ENCODE data around the gene CCDC57. TPM values are rescaled to one million over a fixed set of nuclear protein-coding genes. Genes with fewer than 3 reads are reported as not detected.

The CCDC57 gene
- polyA plus RNA-seq, 1 donor (not counting 4 experiments of a cell fraction or from before 2014, with no cell fraction given): 19.2 TPM

DNA sequence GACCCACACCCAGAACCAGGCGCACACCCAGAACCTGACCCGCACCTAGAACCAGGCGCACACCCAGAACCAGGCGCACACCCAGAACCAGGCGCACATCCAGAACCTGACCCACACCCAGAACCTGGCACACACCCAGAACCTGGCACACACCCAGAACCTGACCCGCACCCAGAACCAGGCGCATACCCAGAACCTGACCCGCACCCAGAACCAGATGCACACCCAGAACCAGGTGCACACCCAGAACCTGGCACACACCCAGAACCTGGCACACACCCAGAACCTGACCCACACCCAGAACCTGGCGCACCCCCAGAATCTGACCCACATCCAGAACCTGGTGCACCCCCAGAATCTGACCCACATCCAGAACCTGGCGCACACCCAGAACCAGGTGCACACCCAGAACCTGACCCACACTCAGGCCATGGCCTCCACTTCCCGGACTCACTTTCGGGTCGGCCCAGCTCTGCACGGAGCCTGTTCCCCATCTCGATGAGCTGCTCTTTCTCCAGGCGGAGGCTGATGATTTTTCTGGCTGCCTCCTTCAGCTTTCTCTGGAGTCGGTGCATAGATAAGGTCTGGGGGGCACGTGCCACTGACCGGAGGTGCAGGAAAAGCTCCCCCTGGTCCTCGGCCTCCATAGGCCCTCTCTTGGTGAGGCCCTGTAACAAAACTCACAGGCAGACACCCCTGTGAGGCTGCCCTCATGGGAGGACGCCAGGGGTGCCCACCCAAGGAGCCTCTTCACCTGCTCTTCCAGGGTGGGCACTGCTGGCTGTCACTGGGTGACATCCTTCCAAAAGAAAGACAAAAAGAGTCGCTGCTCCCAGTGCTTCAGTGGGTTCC lies 61.3 kb downstream of the CCDC57 start:
- H3K27me3 ChIP-seq (ENCODE audit: control insufficient read depth, extremely low read depth, insufficient read depth, low read length): no peaks in the 10 kb centered on the region
- no peak for TF ChIP-seq EZH2 (IDR thresholded peaks at IDR 0.05; ENCODE audit: low read length)
- TF ChIP-seq, protein P1, sequence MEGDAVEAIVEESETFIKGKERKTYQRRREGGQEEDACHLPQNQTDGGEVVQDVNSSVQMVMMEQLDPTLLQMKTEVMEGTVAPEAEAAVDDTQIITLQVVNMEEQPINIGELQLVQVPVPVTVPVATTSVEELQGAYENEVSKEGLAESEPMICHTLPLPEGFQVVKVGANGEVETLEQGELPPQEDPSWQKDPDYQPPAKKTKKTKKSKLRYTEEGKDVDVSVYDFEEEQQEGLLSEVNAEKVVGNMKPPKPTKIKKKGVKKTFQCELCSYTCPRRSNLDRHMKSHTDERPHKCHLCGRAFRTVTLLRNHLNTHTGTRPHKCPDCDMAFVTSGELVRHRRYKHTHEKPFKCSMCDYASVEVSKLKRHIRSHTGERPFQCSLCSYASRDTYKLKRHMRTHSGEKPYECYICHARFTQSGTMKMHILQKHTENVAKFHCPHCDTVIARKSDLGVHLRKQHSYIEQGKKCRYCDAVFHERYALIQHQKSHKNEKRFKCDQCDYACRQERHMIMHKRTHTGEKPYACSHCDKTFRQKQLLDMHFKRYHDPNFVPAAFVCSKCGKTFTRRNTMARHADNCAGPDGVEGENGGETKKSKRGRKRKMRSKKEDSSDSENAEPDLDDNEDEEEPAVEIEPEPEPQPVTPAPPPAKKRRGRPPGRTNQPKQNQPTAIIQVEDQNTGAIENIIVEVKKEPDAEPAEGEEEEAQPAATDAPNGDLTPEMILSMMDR (optimal IDR thresholded peaks at IDR 0.05 in 1 of 3, IDR thresholded peaks at IDR 0.05 in 1 of 3, conservative IDR thresholded peaks at IDR 0.05 in 1 of 3; ENCODE audit: extremely low read depth in 1 of 3, insufficient read depth in 2 of 3, low read length in 3 of 3): no peak
- H3K9me1 ChIP-seq (ENCODE audit: control insufficient read depth, extremely low read depth, insufficient read depth, low read length): no peaks in the 10 kb centered on the region
- H4K20me1 ChIP-seq (ENCODE audit: control insufficient read depth, extremely low read depth, insufficient read depth, low read length): peaks cover 7% of the 10 kb centered on the region
- H3K27ac ChIP-seq (ENCODE audit: control insufficient read depth, insufficient read depth, low read length): no peak overlapping the region
- H3K9ac ChIP-seq (ENCODE audit: control insufficient read depth, extremely low read depth, insufficient read depth, low read length): no peak overlapping the region
- DNase-seq (ENCODE audit: low read depth, low spot score) (no peak), FAIRE-seq (no peak)
- H3K9me3 ChIP-seq (ENCODE audit: control insufficient read depth, low read depth, low read length): no peaks in the 10 kb centered on the region
- peaks cover 15% of the 10 kb centered on the region for H3K4me1 ChIP-seq (ENCODE audit: control insufficient read depth, extremely low read depth, insufficient read depth, low read length)
- H2AFZ ChIP-seq (ENCODE audit: control insufficient read depth, low read length): no peak overlapping the region
- dilution Hi-C loops (cut with MboI; ENCODE audit: extremely low pct_ligation_motif_present, low sequenced_read_pairs): no loop called here
- H3K36me3 ChIP-seq (ENCODE audit: control insufficient read depth in 2 of 2, extremely low read depth in 1 of 2, insufficient read depth in 2 of 2, low read length in 2 of 2): peaks cover 0 to 5% of the 10 kb centered on the region in 2 experiments
- no peak overlapping the region for H3K4me2 ChIP-seq (ENCODE audit: control insufficient read depth, extremely low read depth, insufficient read depth, low read depth, low read length)
- H3K4me3 ChIP-seq (ENCODE audit: control insufficient read depth in 2 of 3, extremely low read depth in 1 of 3, insufficient read depth in 2 of 3, low read depth in 1 of 3, low read length in 3 of 3): no peak overlapping the region
- H3K79me2 ChIP-seq (ENCODE audit: control insufficient read depth, insufficient read depth, low read length): no peaks in the 10 kb centered on the region

DNA sequence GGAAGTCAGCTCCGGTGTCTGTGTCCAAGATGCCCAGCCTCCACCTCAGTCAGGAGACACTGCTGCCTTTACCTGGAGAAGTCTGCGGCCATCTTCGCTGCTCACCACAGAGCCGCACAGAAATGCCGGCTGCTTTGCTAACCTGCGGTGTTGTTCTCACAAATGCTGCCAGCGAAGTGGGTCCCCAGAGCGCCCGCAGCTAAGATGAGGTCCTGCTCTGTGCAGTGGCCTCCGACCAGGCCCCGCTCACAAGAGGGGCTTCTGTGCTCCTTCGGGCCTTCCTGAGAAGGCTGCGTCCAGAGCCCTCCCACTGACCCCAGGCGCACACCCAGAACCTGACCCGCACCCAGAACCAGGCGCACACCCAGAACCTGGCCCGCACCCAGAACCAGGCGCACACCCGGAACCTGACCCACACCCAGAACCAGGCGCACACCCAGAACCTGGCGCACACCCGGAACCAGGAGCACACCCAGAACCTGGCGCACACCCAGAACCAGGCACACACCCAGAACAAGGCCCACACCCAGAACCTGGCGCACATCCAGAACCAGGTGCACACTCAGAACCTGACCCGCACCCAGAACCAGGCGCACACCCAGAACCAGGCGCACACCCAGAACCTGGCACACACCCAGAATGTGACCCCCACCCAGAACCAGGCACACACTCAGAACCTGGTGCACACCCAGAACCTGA lies 63.1 kb downstream of the CCDC57 start:
- Histone ChIP-seq H3K9me1 (ENCODE audit: control insufficient read depth, extremely low read depth, insufficient read depth, low read length) (no peaks in the 10 kb centered on the region), H3K36me3 (ENCODE audit: control insufficient read depth in 2 of 2, extremely low read depth in 1 of 2, insufficient read depth in 2 of 2, low read length in 2 of 2) (peaks cover 0 to 3% of the 10 kb centered on the region in 2 experiments), H3K9me3 (ENCODE audit: control insufficient read depth, low read depth, low read length) (no peaks in the 10 kb centered on the region), H4K20me1 (ENCODE audit: control insufficient read depth, extremely low read depth, insufficient read depth, low read length) (peaks cover 7% of the 10 kb centered on the region), H3K9ac (ENCODE audit: control insufficient read depth, extremely low read depth, insufficient read depth, low read length) (no peak overlapping the region), H3K4me2 (ENCODE audit: control insufficient read depth, extremely low read depth, insufficient read depth, low read depth, low read length) (no peak overlapping the region), H3K4me3 (ENCODE audit: control insufficient read depth in 2 of 3, extremely low read depth in 1 of 3, insufficient read depth in 2 of 3, low read depth in 1 of 3, low read length in 3 of 3) (no peak overlapping the region), H3K79me2 (ENCODE audit: control insufficient read depth, insufficient read depth, low read length) (no peaks in the 10 kb centered on the region), H3K27ac (ENCODE audit: control insufficient read depth, insufficient read depth, low read length) (no peak overlapping the region), H3K27me3 (ENCODE audit: control insufficient read depth, extremely low read depth, insufficient read depth, low read length) (no peaks in the 10 kb centered on the region), H3K4me1 (ENCODE audit: control insufficient read depth, extremely low read depth, insufficient read depth, low read length) (peaks cover 15% of the 10 kb centered on the region), H2AFZ (ENCODE audit: control insufficient read depth, low read length) (no peak overlapping the region)
- TF ChIP-seq, protein P1 (optimal IDR thresholded peaks at IDR 0.05 in 1 of 3, IDR thresholded peaks at IDR 0.05 in 1 of 3, conservative IDR thresholded peaks at IDR 0.05 in 1 of 3; ENCODE audit: extremely low read depth in 1 of 3, insufficient read depth in 2 of 3, low read length in 3 of 3): no peak
- TF ChIP-seq EZH2 (IDR thresholded peaks at IDR 0.05; ENCODE audit: low read length): no peak
- FAIRE-seq (no peak), DNase-seq (ENCODE audit: low read depth, low spot score) (no peak)
- dilution Hi-C loops (cut with MboI; ENCODE audit: extremely low pct_ligation_motif_present, low sequenced_read_pairs): no loop called here

Data from keratinocyte (primary cell).